WTC11 (cell line): ENCODE measurements around the gene ANXA11. TPM values are rescaled to one million over a fixed set of nuclear protein-coding genes. Genes with fewer than 3 reads are reported as not detected.

Source experiments
- ATAC-seq: fragments of 200-7000 bp; cut with Tn5 transposase; 2 replicates; pipeline ENCODE4 v1.10.0; 2021; ENCODE audit warnings: mild to moderate bottlenecking, moderate library complexity
- CTCF ChIA-PET: fragments of 300-600 bp; sonication (Branson Sonifier 250); formaldehyde crosslinking; loops from one replicate; lab custom pipeline; 2021; ENCODE audit warnings: antibody characterized with exemption; lab: Charles Lee
- POLR2A ChIA-PET: fragments of 350-600 bp; sonication (Branson Sonifier 250); formaldehyde crosslinking; loops from one replicate; lab custom pipeline; 2021; ENCODE audit warnings: antibody characterized with exemption; lab: Charles Lee
- DNase-seq: peaks from one replicate; pipeline ENCODE4 v3.0.0; 2021; ENCODE audit warnings: low spot score
- H3K27ac Mint-ChIP-seq: 2 replicates; pipeline ENCODE4 v1.8.0; 2021; ENCODE audit warnings: mixed read lengths
- H3K27me3 Mint-ChIP-seq: 2 replicates; pipeline ENCODE4 v1.8.0; 2021; ENCODE audit warnings: low read depth, mild to moderate bottlenecking, moderate library complexity, mixed read lengths
- H3K36me3 Mint-ChIP-seq: 2 replicates; pipeline ENCODE4 v1.8.0; 2021; ENCODE audit warnings: mixed read lengths
- H3K4me1 Mint-ChIP-seq: 2 replicates; pipeline ENCODE4 v1.8.0; 2022; ENCODE audit warnings: mixed read lengths
- H3K4me3 Mint-ChIP-seq: 2 replicates; pipeline ENCODE4 v1.8.0; 2021; ENCODE audit warnings: mild to moderate bottlenecking, moderate library complexity, mixed read lengths
- H3K9me3 Mint-ChIP-seq: 2 replicates; pipeline ENCODE4 v1.8.0; 2021; ENCODE audit warnings: mixed read lengths
- AR ChIP-seq: fragments of 250-450 bp; sonication (Bioruptor Pico); IDR thresholded peaks from 2 replicates; pipeline ENCODE4 v1.9.0; 2021; ENCODE audit warnings: mild to moderate bottlenecking
- ATF1 ChIP-seq: sonication (generic); formaldehyde crosslinking; IDR thresholded peaks from 2 replicates; pipeline ENCODE4 v1.8.1; 2023; ENCODE audit warnings: mild to moderate bottlenecking, moderate library complexity, missing genetic modification reagents
- ATF3 ChIP-seq: sonication (generic); formaldehyde crosslinking; conservative IDR thresholded peaks from 2 replicates; pipeline ENCODE4 v1.8.1; 2022; ENCODE audit warnings: mild to moderate bottlenecking, missing genetic modification reagents
- CBFB ChIP-seq: sonication (generic); formaldehyde crosslinking; IDR thresholded peaks from 2 replicates; pipeline ENCODE4 v1.8.1; 2022; ENCODE audit warnings: mild to moderate bottlenecking, low read depth, missing genetic modification reagents
- E2F5 ChIP-seq: sonication (generic); formaldehyde crosslinking; IDR thresholded peaks from 2 replicates; pipeline ENCODE4 v1.8.1; 2022; ENCODE audit warnings: mild to moderate bottlenecking, moderate library complexity, missing genetic modification reagents
- ERG ChIP-seq: fragments of 250-450 bp; sonication (Bioruptor Pico); IDR thresholded peaks from 2 replicates; pipeline ENCODE4 v1.8.0; 2021; ENCODE audit warnings: mild to moderate bottlenecking
- FOXP4 ChIP-seq: sonication (generic); formaldehyde crosslinking; IDR thresholded peaks from 2 replicates; pipeline ENCODE4 v1.8.0; 2022; ENCODE audit warnings: mild to moderate bottlenecking, missing genetic modification reagents
- IRF2 ChIP-seq: sonication (generic); formaldehyde crosslinking; IDR thresholded peaks from 2 replicates; pipeline ENCODE4 v1.8.0; 2022; ENCODE audit warnings: low read depth, missing genetic modification reagents, borderline replicate concordance
- JAZF1 ChIP-seq: fragments of 250-450 bp; sonication (Bioruptor Pico); IDR thresholded peaks from 2 replicates; pipeline ENCODE4 v1.9.0; 2021; ENCODE audit warnings: moderate library complexity, mild to moderate bottlenecking, inconsistent platforms
- NR2C2 ChIP-seq: sonication (generic); formaldehyde crosslinking; IDR thresholded peaks from 2 replicates; pipeline ENCODE4 v1.8.0; 2022; ENCODE audit warnings: mild to moderate bottlenecking, missing genetic modification reagents
- OVOL2 ChIP-seq: fragments of 250-450 bp; sonication (Bioruptor Pico); IDR thresholded peaks from 2 replicates; pipeline ENCODE4 v1.9.0; 2021; ENCODE audit warnings: mild to moderate bottlenecking, borderline replicate concordance
- PRDM15 ChIP-seq: sonication (generic); formaldehyde crosslinking; IDR thresholded peaks from 2 replicates; pipeline ENCODE4 v1.8.0; 2022; ENCODE audit warnings: missing genetic modification reagents
- SMAD4 ChIP-seq: sonication (generic); formaldehyde crosslinking; IDR thresholded peaks from 2 replicates; pipeline ENCODE4 v1.8.0; 2022; ENCODE audit warnings: mild to moderate bottlenecking, missing genetic modification reagents
- SOX15 ChIP-seq: fragments of 250-450 bp; sonication (Bioruptor Pico); IDR thresholded peaks from 2 replicates; pipeline ENCODE4 v1.9.0; 2021; ENCODE audit warnings: mild to moderate bottlenecking
- TEAD1 ChIP-seq: sonication (generic); formaldehyde crosslinking; IDR thresholded peaks from 2 replicates; pipeline ENCODE4 v1.8.0; 2022; ENCODE audit warnings: mild to moderate bottlenecking, missing genetic modification reagents
- TEAD4 ChIP-seq: sonication (generic); formaldehyde crosslinking; IDR thresholded peaks from 2 replicates; pipeline ENCODE4 v1.8.0; 2022; ENCODE audit warnings: mild to moderate bottlenecking, missing genetic modification reagents
- ZMAT4 ChIP-seq: fragments of 250-450 bp; sonication (Bioruptor Pico); IDR thresholded peaks from 2 replicates; pipeline ENCODE4 v1.9.0; 2021; ENCODE audit warnings: mild to moderate bottlenecking
- ZNF425 ChIP-seq: fragments of 250-450 bp; sonication (Bioruptor Pico); conservative IDR thresholded peaks from 2 replicates; pipeline ENCODE4 v1.9.0; 2021; ENCODE audit warnings: mild to moderate bottlenecking
- ZNF532 ChIP-seq: fragments of 250-450 bp; sonication (Bioruptor Pico); IDR thresholded peaks from 2 replicates; pipeline ENCODE4 v1.9.0; 2021; ENCODE audit warnings: mild to moderate bottlenecking, borderline replicate concordance
- total RNA-seq: library from RNA; stranded (reverse); gene quantifications from 3 replicates; pipeline ENCODE4 v1.2.3, GENCODE V29; 2021

ANXA11 gene
- total RNA-seq, 1 experiment from 2014 or later = 83.3 TPM

- CTCF ChIA-PET = interaction anchor here (1.2 kb wide), 1 partner anchor 15 kb away, joined by 5 read pairs; no protein-coding TSS in a partner anchor
- Mint-ChIP-seq H3K27me3 (no peaks in the 10 kb centered on the region), H3K9me3 (no peaks in the 10 kb centered on the region), H3K36me3 (peaks cover 56% of the 10 kb centered on the region), H3K4me3 (no peak overlapping the region), H3K4me1 (peaks cover 18% of the 10 kb centered on the region), H3K27ac (no peak overlapping the region)
- ATAC-seq (no peak), DNase-seq (no peak)
- POLR2A ChIA-PET = no interaction called here
- TF ChIP-seq ATF3 (CRISPR knock-in tag) (no peak), IRF2 (CRISPR knock-in tag) (no peak), E2F5 (CRISPR knock-in tag) (no peak), ATF1 (CRISPR knock-in tag) (no peak), FOXP4 (CRISPR knock-in tag) (no peak), TEAD4 (CRISPR knock-in tag) (no peak), AR (no peak), TEAD1 (CRISPR knock-in tag) (no peak), JAZF1 (CRISPR knock-in tag) (no peak), CBFB (CRISPR knock-in tag) (no peak), ZNF425 (CRISPR knock-in tag) (no peak), SOX15 (CRISPR knock-in tag) (no peak), ERG (CRISPR knock-in tag) (no peak), SMAD4 (CRISPR knock-in tag) (no peak), NR2C2 (CRISPR knock-in tag) (no peak), PRDM15 (no peak), ZMAT4 (CRISPR knock-in tag) (no peak), ZNF532 (CRISPR knock-in tag) (no peak), OVOL2 (CRISPR knock-in tag) (no peak)
Observed at GRCh38 chr10:80158598-80159127, 46.7 kb downstream of the ANXA11 start.
